Calu3 (cell line): ENCODE measurements around the gene KCNIP4. TPM values are rescaled to one million over a fixed set of nuclear protein-coding genes. Genes with fewer than 3 reads are reported as not detected.

Source experiments
- BruUV-seq: library from RNA; stranded (reverse); fragments of 400-500 nt; replicated peaks from 2 replicates; lab custom pipeline; 2021; lab: Mats Ljungman, UMichigan
- CTCF ChIA-PET: fragments of 300-600 bp; sonication (Branson Sonifier 250); formaldehyde crosslinking; loops from one replicate; lab custom pipeline; 2022; ENCODE audit warnings: antibody characterized with exemption; lab: Charles Lee
- DNase-seq: peaks from one replicate; pipeline ENCODE4 v3.0.0; 2022
- H3K27ac Mint-ChIP-seq: one replicate; pipeline ENCODE4 v1.8.0; 2022; ENCODE audit warnings: mixed read lengths; ENCODE audit not compliant: unreplicated experiment
- H3K27me3 Mint-ChIP-seq: one replicate; pipeline ENCODE4 v1.8.0; 2022; ENCODE audit warnings: mixed read lengths; ENCODE audit not compliant: unreplicated experiment
- H3K36me3 Mint-ChIP-seq: one replicate; pipeline ENCODE4 v1.8.0; 2022; ENCODE audit warnings: mild to moderate bottlenecking, moderate library complexity, mixed read lengths; ENCODE audit not compliant: insufficient read depth, unreplicated experiment
- H3K4me1 Mint-ChIP-seq: one replicate; pipeline ENCODE4 v1.8.0; 2022; ENCODE audit warnings: mild to moderate bottlenecking, low read depth, mixed read lengths; ENCODE audit not compliant: unreplicated experiment
- H3K4me3 Mint-ChIP-seq: one replicate; pipeline ENCODE4 v1.8.0; 2022; ENCODE audit warnings: mild to moderate bottlenecking, low read depth, moderate library complexity, mixed read lengths; ENCODE audit not compliant: unreplicated experiment
- H3K9me3 Mint-ChIP-seq: one replicate; pipeline ENCODE4 v1.8.0; 2022; ENCODE audit warnings: low read depth, mixed read lengths; ENCODE audit not compliant: unreplicated experiment
- intact Hi-C: fragments of 100-400 bp; cut with micrococcal nuclease; formaldehyde crosslinking; loops from one replicate; pipeline ENCODE4 v1.10.0; 2022; ENCODE audit not compliant: unreplicated experiment
- total RNA-seq: library from RNA; stranded (reverse); gene quantifications from 2 replicates; pipeline ENCODE4 v1.2.3, GENCODE V29; 2022
- TF ChIP-seq, protein P1 (sequence below): fragments of 200-600 bp; IDR thresholded peaks from one replicate; pipeline ENCODE4 v1.8.0; 2022; ENCODE audit warnings: antibody characterized with exemption; ENCODE audit not compliant: unreplicated experiment

KCNIP4 gene
- total RNA-seq, 1 experiment from 2014 or later, result not detected

DNA sequence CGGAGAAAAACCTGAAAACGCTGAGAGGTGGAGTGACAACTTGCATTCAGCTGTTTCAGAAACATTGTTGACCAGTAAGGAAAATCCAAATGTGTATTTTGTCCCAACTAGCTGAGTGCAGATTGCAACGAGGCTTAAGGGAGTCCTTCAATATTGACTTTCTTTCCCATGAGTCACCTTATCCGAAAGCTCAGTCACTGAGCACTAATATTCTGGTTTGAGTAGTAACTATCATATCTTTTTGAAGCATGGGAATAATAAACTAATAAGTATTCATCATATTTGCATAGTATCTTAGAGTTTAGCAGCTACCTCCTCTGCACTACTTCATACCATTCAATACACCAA is 644.1 kb downstream of the KCNIP4 start:
- TF ChIP-seq, protein P1, sequence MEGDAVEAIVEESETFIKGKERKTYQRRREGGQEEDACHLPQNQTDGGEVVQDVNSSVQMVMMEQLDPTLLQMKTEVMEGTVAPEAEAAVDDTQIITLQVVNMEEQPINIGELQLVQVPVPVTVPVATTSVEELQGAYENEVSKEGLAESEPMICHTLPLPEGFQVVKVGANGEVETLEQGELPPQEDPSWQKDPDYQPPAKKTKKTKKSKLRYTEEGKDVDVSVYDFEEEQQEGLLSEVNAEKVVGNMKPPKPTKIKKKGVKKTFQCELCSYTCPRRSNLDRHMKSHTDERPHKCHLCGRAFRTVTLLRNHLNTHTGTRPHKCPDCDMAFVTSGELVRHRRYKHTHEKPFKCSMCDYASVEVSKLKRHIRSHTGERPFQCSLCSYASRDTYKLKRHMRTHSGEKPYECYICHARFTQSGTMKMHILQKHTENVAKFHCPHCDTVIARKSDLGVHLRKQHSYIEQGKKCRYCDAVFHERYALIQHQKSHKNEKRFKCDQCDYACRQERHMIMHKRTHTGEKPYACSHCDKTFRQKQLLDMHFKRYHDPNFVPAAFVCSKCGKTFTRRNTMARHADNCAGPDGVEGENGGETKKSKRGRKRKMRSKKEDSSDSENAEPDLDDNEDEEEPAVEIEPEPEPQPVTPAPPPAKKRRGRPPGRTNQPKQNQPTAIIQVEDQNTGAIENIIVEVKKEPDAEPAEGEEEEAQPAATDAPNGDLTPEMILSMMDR, result no peak
- H3K4me1 Mint-ChIP-seq, result no peaks in the 10 kb centered on the region
- no peak for DNase-seq
- CTCF ChIA-PET, result no interaction called here
- H3K27me3 Mint-ChIP-seq, result peaks cover 35% of the 10 kb centered on the region
- intact Hi-C loops, result no loop called here
- no peak overlapping the region for H3K27ac Mint-ChIP-seq
- H3K36me3 Mint-ChIP-seq, result no peaks in the 10 kb centered on the region
- no TSS peak for BruUV-seq
- no peak overlapping the region for H3K4me3 Mint-ChIP-seq
- no peaks in the 10 kb centered on the region for H3K9me3 Mint-ChIP-seq

DNA sequence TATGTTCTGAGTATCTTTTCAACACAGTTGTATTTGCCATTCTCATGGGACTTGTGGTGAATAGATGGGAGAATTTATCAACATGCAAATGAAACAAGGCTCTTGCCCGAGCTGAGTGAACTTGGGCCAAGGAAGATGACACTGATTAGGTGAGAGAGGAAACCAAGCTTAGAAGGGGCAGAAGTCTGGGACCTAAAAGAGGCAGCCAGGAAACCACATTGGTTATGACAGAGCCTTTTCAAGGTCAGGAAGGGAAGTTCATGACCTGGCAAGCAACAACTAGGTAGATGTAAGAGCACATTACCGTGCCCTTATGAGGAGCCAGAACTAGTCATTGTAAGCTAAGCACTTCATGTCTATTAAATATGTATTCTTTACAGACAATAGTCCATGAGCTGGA is 658.0 kb downstream of the KCNIP4 start:
- Mint-ChIP-seq H3K4me1 (no peaks in the 10 kb centered on the region), H3K27ac (no peak overlapping the region), H3K9me3 (no peaks in the 10 kb centered on the region), H3K27me3 (peaks cover 31% of the 10 kb centered on the region), H3K36me3 (no peaks in the 10 kb centered on the region), H3K4me3 (no peak overlapping the region)
- BruUV-seq, result no TSS peak
- no peak for DNase-seq
- TF ChIP-seq, protein P1, result no peak
- CTCF ChIA-PET, result no interaction called here
- intact Hi-C loops, result no loop called here

DNA sequence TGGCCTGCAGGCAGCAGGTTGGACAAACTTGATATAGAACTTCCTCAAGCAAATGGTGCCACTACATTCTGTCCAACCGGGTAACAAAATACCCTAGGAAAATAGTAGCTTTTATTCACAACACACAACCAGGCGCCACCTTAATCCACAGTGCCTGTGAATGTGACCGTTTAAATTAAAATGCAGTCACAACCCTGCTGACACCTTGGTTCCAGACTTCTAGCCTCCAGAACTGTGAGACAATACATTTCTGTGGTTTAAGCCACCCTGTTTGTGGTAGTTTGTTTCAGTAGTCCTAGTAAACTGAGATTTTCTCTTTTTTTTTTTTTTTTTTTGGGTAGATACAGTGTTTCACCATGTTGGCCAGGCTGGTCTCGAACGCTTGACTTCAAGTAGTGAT is 672.5 kb downstream of the KCNIP4 start:
- Mint-ChIP-seq H3K4me1 (no peaks in the 10 kb centered on the region), H3K27ac (no peak overlapping the region), H3K36me3 (no peaks in the 10 kb centered on the region), H3K9me3 (peaks cover 2% of the 10 kb centered on the region), H3K27me3 (no peaks in the 10 kb centered on the region), H3K4me3 (no peak overlapping the region)
- no peak for DNase-seq
- no TSS peak for BruUV-seq
- CTCF ChIA-PET, result no interaction called here
- intact Hi-C loops, result no loop called here
- TF ChIP-seq, protein P1, result no peak

DNA sequence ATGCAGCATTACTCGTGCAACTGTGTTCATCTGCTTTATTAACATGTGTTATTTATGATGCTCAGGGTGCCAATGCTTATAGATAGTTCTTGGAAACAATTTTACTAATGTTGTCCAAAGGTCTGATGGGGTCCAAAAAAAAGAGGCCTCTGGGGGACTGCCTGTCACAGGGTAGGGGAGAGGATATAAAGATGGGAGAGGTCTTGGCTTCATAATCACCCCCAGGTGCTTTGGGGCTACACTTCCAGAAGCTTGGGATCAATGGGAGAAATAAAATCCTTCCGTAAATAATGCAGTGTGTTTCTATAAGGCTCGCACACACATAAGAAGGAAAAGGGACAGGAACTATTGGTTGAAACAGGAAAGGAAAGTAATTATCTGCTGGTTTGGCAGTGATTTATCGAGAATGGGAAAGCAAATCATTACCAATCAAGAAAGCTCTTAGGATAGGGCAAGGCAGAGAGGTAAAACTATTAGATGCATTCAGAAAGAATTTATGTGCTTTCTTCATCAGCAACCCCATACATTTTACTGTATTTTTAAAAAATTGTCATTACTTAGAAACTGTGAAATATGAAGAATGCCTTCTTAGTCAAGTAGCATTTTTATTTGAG is 677.0 kb downstream of the KCNIP4 start:
- H3K36me3 Mint-ChIP-seq, result no peaks in the 10 kb centered on the region
- BruUV-seq, result no TSS peak
- H3K4me3 Mint-ChIP-seq, result no peak overlapping the region
- H3K27me3 Mint-ChIP-seq, result no peaks in the 10 kb centered on the region
- intact Hi-C loops, result no loop called here
- no peak for DNase-seq
- H3K27ac Mint-ChIP-seq, result no peak overlapping the region
- TF ChIP-seq, protein P1, result no peak
- H3K4me1 Mint-ChIP-seq, result no peaks in the 10 kb centered on the region
- CTCF ChIA-PET, result no interaction called here
- H3K9me3 Mint-ChIP-seq, result no peaks in the 10 kb centered on the region
